H1 (cell line): Measurements from ENCODE around the gene TDP2. TPM values are rescaled to one million over a fixed set of nuclear protein-coding genes. Genes with fewer than 3 reads are reported as not detected.
"Not testable (repeated sequence)": the region's sequence is repeated elsewhere in the genome, so short reads cannot be mapped to it uniquely, and the experiment has no call there.

Source experiments
- CTCF ChIA-PET: fragments of 300-600 bp; sonication (Branson Sonifier 250); formaldehyde crosslinking; loops from one replicate; lab custom pipeline; 2021; ENCODE audit not compliant: partially characterized antibody; lab: Charles Lee
- POLR2A ChIA-PET: fragments of 300-600 bp; sonication (Branson Sonifier 250); formaldehyde crosslinking; loops from one replicate; lab custom pipeline; 2021; ENCODE audit warnings: inconsistent platforms; ENCODE audit not compliant: partially characterized antibody; lab: Charles Lee
- DNase-seq, 2 experiments: peaks; one replicate each; pipeline versions ENCODE4 v3.0.0 to v3.0.0-alpha.2; 2010 to 2022; ENCODE audit warnings: low spot score in 2 of 2, low read depth in 1 of 2, mixed read lengths in 1 of 2
- FAIRE-seq: peaks from 2 replicates; lab custom pipeline; 2011; peaks lifted over from hg19 to GRCh38; lab: Jason Lieb, UNC
- H2AFZ ChIP-seq: 2 replicates; pipeline ENCODE4 v1.8.1; 2012; ENCODE audit warnings: low read length, inconsistent platforms
- H2AK5ac ChIP-seq: 2 replicates; pipeline ENCODE4 v1.6.1; 2013; ENCODE audit warnings: low read depth, low read length
- H2BK120ac ChIP-seq: replicated peaks from 2 replicates; pipeline ENCODE3; 2013; ENCODE audit warnings: low read depth, low read length, inconsistent platforms
- H2BK12ac ChIP-seq: 2 replicates; pipeline ENCODE4 v1.6.1; 2013; ENCODE audit warnings: low read depth, low read length
- H2BK15ac ChIP-seq: 2 replicates; pipeline ENCODE4 v1.6.1; 2013; ENCODE audit warnings: low read length
- H2BK20ac ChIP-seq: 2 replicates; pipeline ENCODE4 v1.6.1; 2013; ENCODE audit warnings: low read length
- H2BK5ac ChIP-seq: 2 replicates; pipeline ENCODE4 v1.6.1; 2013; ENCODE audit warnings: low read depth, low read length
- H3K14ac ChIP-seq: 2 replicates; pipeline ENCODE4 v1.6.1; 2013; ENCODE audit warnings: inconsistent platforms; ENCODE audit not compliant: insufficient read length
- H3K18ac ChIP-seq: 2 replicates; pipeline ENCODE4 v1.6.1; 2013; ENCODE audit warnings: low read length; ENCODE audit errors: extremely low read depth
- H3K23ac ChIP-seq: 2 replicates; pipeline ENCODE4 v1.6.1; 2013; ENCODE audit warnings: inconsistent platforms; ENCODE audit not compliant: insufficient read length
- H3K23me2 ChIP-seq: 2 replicates; pipeline ENCODE4 v1.6.1; 2013; ENCODE audit warnings: low read depth, low read length
- H3K27ac ChIP-seq: 2 replicates; pipeline ENCODE4 v1.6.1; 2011; ENCODE audit warnings: low read depth, low read length, inconsistent platforms
- H3K27me3 ChIP-seq, 4 experiments: replicated peaks in 1 of 4; 1 replicate in 1 of 4; 2 replicates in 3 of 4; pipeline versions ENCODE4 v1.6.1 to v1.8.1; 2011 to 2013; ENCODE audit warnings: low read length in 3 of 4, mild to moderate bottlenecking in 3 of 4, inconsistent platforms in 2 of 4, mixed read lengths in 2 of 4, moderate library complexity in 1 of 4; ENCODE audit not compliant: control insufficient read depth in 3 of 4, insufficient read depth in 3 of 4; ENCODE audit errors: extremely low read depth in 1 of 4
- H3K36me3 ChIP-seq, 4 experiments: 2 replicates each; pipeline versions ENCODE4 v1.6.1 to v1.8.1; 2011 to 2013; ENCODE audit warnings: mild to moderate bottlenecking in 4 of 4, low read length in 3 of 4, moderate library complexity in 2 of 4, control low read depth in 1 of 4, inconsistent platforms in 1 of 4; ENCODE audit not compliant: insufficient read depth in 4 of 4, control insufficient read depth in 2 of 4
- H3K4ac ChIP-seq: replicated peaks from 2 replicates; pipeline ENCODE3; 2013; ENCODE audit warnings: low read length, low read depth, mixed read lengths, inconsistent platforms; ENCODE audit not compliant: insufficient read length
- H3K4me1 ChIP-seq, 4 experiments: replicated peaks in 1 of 4; 1 replicate in 1 of 4; 2 replicates in 3 of 4; pipeline versions ENCODE4 v1.6.1 to v1.8.1; 2011 to 2013; ENCODE audit warnings: low read length in 3 of 4, inconsistent platforms in 2 of 4, mixed read lengths in 1 of 4; ENCODE audit not compliant: insufficient read depth in 4 of 4, control insufficient read depth in 3 of 4
- H3K4me2 ChIP-seq, 2 experiments: 2 replicates each; pipeline versions ENCODE4 v1.6.1 to v1.8.1; 2011 to 2013; ENCODE audit warnings: low read depth in 2 of 2, low read length in 2 of 2, control low read depth in 1 of 2, inconsistent platforms in 1 of 2, mild to moderate bottlenecking in 1 of 2; ENCODE audit not compliant: insufficient read depth in 1 of 2
- H3K4me3 ChIP-seq, 4 experiments: fragments of 200-600, 300-600 bp in 1 of 4; sonication (generic), shearing (Covaris generic), sonication (Bioruptor Twin) in 1 of 4; 2 replicates each; pipeline versions ENCODE4 v1.5.1 to v1.8.1; 2011 to 2016; ENCODE audit warnings: low read length in 4 of 4, low read depth in 3 of 4, control low read depth in 2 of 4, inconsistent platforms in 2 of 4, mild to moderate bottlenecking in 2 of 4, mixed read lengths in 1 of 4, moderate library complexity in 1 of 4; ENCODE audit not compliant: insufficient read depth in 2 of 4; ENCODE audit errors: extremely low read depth in 1 of 4
- H3K56ac ChIP-seq: replicated peaks from 2 replicates; pipeline ENCODE3; 2013; ENCODE audit warnings: low read depth, mild to moderate bottlenecking, mixed read lengths, low read length, inconsistent platforms; ENCODE audit not compliant: insufficient read length
- H3K79me1 ChIP-seq: 2 replicates; pipeline ENCODE4 v1.6.1; 2013; ENCODE audit warnings: low read depth, low read length, control low read depth
- H3K79me2 ChIP-seq, 2 experiments: 2 replicates each; pipeline versions ENCODE4 v1.6.1 to v1.8.1; 2012 to 2013; ENCODE audit warnings: low read length in 2 of 2, mild to moderate bottlenecking in 2 of 2, inconsistent platforms in 1 of 2; ENCODE audit not compliant: insufficient read depth in 2 of 2, control insufficient read depth in 1 of 2
- H3K9ac ChIP-seq, 4 experiments: replicated peaks in 1 of 4; 1 replicate in 1 of 4; 2 replicates in 3 of 4; pipeline versions ENCODE4 v1.6.1 to v1.8.1; 2011 to 2013; ENCODE audit warnings: low read depth in 3 of 4, low read length in 3 of 4, control low read depth in 2 of 4, mild to moderate bottlenecking in 2 of 4, moderate library complexity in 2 of 4, inconsistent platforms in 1 of 4; ENCODE audit errors: extremely low read depth in 1 of 4
- H3K9me3 ChIP-seq, 2 experiments: 2 replicates each; pipeline versions ENCODE4 v1.6.1 to v1.8.1; 2012 to 2013; ENCODE audit warnings: mild to moderate bottlenecking in 2 of 2, moderate library complexity in 2 of 2, control low read depth in 1 of 2, inconsistent platforms in 1 of 2, low read depth in 1 of 2, low read length in 1 of 2, mixed read lengths in 1 of 2; ENCODE audit not compliant: insufficient read depth in 2 of 2
- H4K20me1 ChIP-seq, 2 experiments: replicated peaks in 1 of 2; 2 replicates each; pipeline versions ENCODE3 to v1.8.1; 2011 to 2013; ENCODE audit warnings: inconsistent platforms in 2 of 2, low read length in 2 of 2, mild to moderate bottlenecking in 1 of 2; ENCODE audit not compliant: insufficient read depth in 2 of 2, control insufficient read depth in 1 of 2
- H4K5ac ChIP-seq: 2 replicates; pipeline ENCODE4 v1.6.1; 2013; ENCODE audit warnings: low read length, low read depth, mixed read lengths, inconsistent platforms; ENCODE audit not compliant: insufficient read length
- H4K8ac ChIP-seq: 2 replicates; pipeline ENCODE4 v1.8.0; 2013; ENCODE audit warnings: mild to moderate bottlenecking, moderate library complexity, low read length, inconsistent platforms; ENCODE audit not compliant: insufficient read depth; ENCODE audit errors: extremely low read depth
- H4K91ac ChIP-seq: replicated peaks from 2 replicates; pipeline ENCODE3; 2013; ENCODE audit warnings: low read length, mixed read lengths, inconsistent platforms; ENCODE audit not compliant: insufficient read length
- WGBS, 2 experiments: shearing (Covaris generic) in 1 of 2; methylation state at CpG; one replicate each; pipeline versions ENCODE4 v1.1.6 to v1.1.7; 2013 to 2015; ENCODE audit warnings: low lambda C conversion rate in 2 of 2, mixed read lengths in 2 of 2, inconsistent platforms in 1 of 2, low coverage in 1 of 2, missing lambda C conversion rate in 1 of 2; ENCODE audit not compliant: insufficient replicate concordance in 2 of 2, insufficient coverage in 1 of 2, insufficient read length in 1 of 2; ENCODE audit errors: extremely low coverage in 1 of 2, missing lambda C conversion rate in 1 of 2; 5-methylcytosine and 5-hydroxymethylcytosine counted together
- polyA plus RNA-seq, 7 experiments: library from polyadenylated mRNA; depleted of rRNA in 3 of 7; stranded (reverse) in 5 of 7; unstranded in 2 of 7; fragments of >200 nt in 5 of 7; fragments of 200-250 nt in 2 of 7; gene quantifications; 1 replicate in 5 of 7; 2 replicates in 1 of 7; 4 replicates in 1 of 7; pipeline versions ENCODE4 v1.2.1 to v1.2.3, GENCODE V29; 2011 to 2013; ENCODE audit warnings: missing spikeins in 2 of 7, mixed read lengths in 2 of 7
- total RNA-seq: library from RNA; stranded (reverse); fragmentation: NEBNext Ultra II Directional; extraction: Animal tissue kit (Norgen Biotek cat#: 25700); gene quantifications from 2 replicates; pipeline ENCODE4 v1.2.1, GENCODE V29; 2021

Gene TDP2
- total and polyA plus RNA-seq, 2 of the 8 experiments (the other 6 are each of a cell fraction or from before 2014, with no cell fraction given): 18.8 to 51.6 TPM

- POLR2A ChIA-PET: interaction anchor here (1.1 to 2.3 kb wide), 3 partner anchors 12 to 62 kb away, joined by 3 to 5 read pairs (median 3); no protein-coding TSS in a partner anchor
- H3K36me3 ChIP-seq, H4K91ac ChIP-seq, H3K4me3 ChIP-seq, H3K56ac ChIP-seq, H3K27ac ChIP-seq, H4K8ac ChIP-seq, H2BK120ac ChIP-seq, H3K23me2 ChIP-seq, H4K5ac ChIP-seq, H3K9ac ChIP-seq, DNase-seq, H3K4me1 ChIP-seq, H4K20me1 ChIP-seq, H3K9me3 ChIP-seq, H2BK15ac ChIP-seq, H3K79me2 ChIP-seq, FAIRE-seq, H2AK5ac ChIP-seq, H3K18ac ChIP-seq, H3K27me3 ChIP-seq, H3K79me1 ChIP-seq, H3K14ac ChIP-seq, H2BK20ac ChIP-seq, H3K4me2 ChIP-seq, H3K23ac ChIP-seq, H3K4ac ChIP-seq, H2BK5ac ChIP-seq, CTCF ChIA-PET, H2AFZ ChIP-seq, H2BK12ac ChIP-seq: not testable (repeated sequence)
- WGBS, 2 experiments: 88% methylated on average over 5 of the region's 5 CpGs; no CpG with 5 or more reads in 1 of the 2 experiments
Measured at GRCh38 chr6:24640631-24641030, 26.1 kb downstream of the TDP2 start.
